Suprapubic skin (tissue), 3 donors: ENCODE results near the gene CPT1C.

Source experiments
- CTCF ChIP-seq, 2 donors: fragments of 200-600 bp in 1 of 2; fragments of 450-650 bp in 1 of 2; sonication (generic) in 1 of 2; IDR thresholded peaks; one replicate each; pipeline ENCODE4 v1.5.1; 2016 to 2019; ENCODE audit warnings: antibody characterized with exemption in 2 of 2, mild to moderate bottlenecking in 1 of 2, moderate library complexity in 1 of 2
- POLR2A ChIP-seq, 2 donors: fragments of 450-650 bp; IDR thresholded peaks; one replicate each; pipeline ENCODE4 v1.6.1; 2017; ENCODE audit warnings: antibody characterized with exemption in 2 of 2, mild to moderate bottlenecking in 2 of 2, moderate library complexity in 2 of 2

- no peak for TF ChIP-seq CTCF (IDR thresholded peaks at IDR 0.05)
- no peak for TF ChIP-seq POLR2A (IDR thresholded peaks at IDR 0.05)
These were observed 36.3 kb upstream of the CPT1C start for GRCh38 chr19:49654581-49654980.
